Heart left ventricle (tissue), 16 donors: ENCODE data around the gene PDE10A. TPM values are rescaled to one million over a fixed set of nuclear protein-coding genes. Genes with fewer than 3 reads are reported as not detected.
A peak's percentile ranks its signal among the peaks of the same experiment; 100 is the strongest.

Experiments
- ATAC-seq, 4 donors: fragments of 200-7000 bp; cut with Tn5 transposase; one replicate each; pipeline ENCODE4 v1.9.1; 2020 to 2022; ENCODE audit warnings: moderate library complexity in 4 of 4, mild to moderate bottlenecking in 3 of 4, moderate number of reproducible peaks in 1 of 4
- DNase-seq, 5 donors: peaks; one replicate each; pipeline ENCODE4 v3.0.0-alpha.2; 2020
- H3K27ac ChIP-seq, 12 donors: fragments of 200-600 bp; sonication (generic) in 4 of 12; one replicate each; pipeline versions ENCODE4 v1.5.0 to v1.8.0; 2016 to 2022; ENCODE audit warnings: mild to moderate bottlenecking in 2 of 12
- H3K27me3 ChIP-seq, 9 donors: fragments of 200-600 bp; sonication (generic) in 2 of 9; one replicate each; pipeline versions ENCODE4 v1.5.1 to v1.8.0; 2016 to 2022; ENCODE audit warnings: mild to moderate bottlenecking in 3 of 9
- H3K36me3 ChIP-seq, 9 donors: fragments of 200-600 bp; sonication (generic) in 2 of 9; one replicate each; pipeline versions ENCODE4 v1.5.0 to v1.8.0; 2018 to 2022; ENCODE audit warnings: mild to moderate bottlenecking in 2 of 9
- H3K4me1 ChIP-seq, 12 donors: fragments of 200-600 bp; sonication (generic) in 4 of 12; one replicate each; pipeline versions ENCODE4 v1.5.0 to v1.8.0; 2016 to 2022; ENCODE audit warnings: mild to moderate bottlenecking in 3 of 12
- H3K4me3 ChIP-seq, 12 donors: fragments of 200-600 bp; sonication (generic) in 4 of 12; one replicate each; pipeline versions ENCODE4 v1.5.0 to v1.8.0; 2017 to 2022; ENCODE audit warnings: mild to moderate bottlenecking in 9 of 12, moderate library complexity in 4 of 12
- H3K9me3 ChIP-seq, 12 donors: fragments of 200-600 bp; sonication (generic) in 4 of 12; one replicate each; pipeline versions ENCODE4 v1.5.0 to v1.8.0; 2016 to 2022; ENCODE audit warnings: mild to moderate bottlenecking in 1 of 12
- POLR2A ChIP-seq, 2 donors: fragments of 450-650 bp; IDR thresholded peaks; one replicate each; pipeline ENCODE4 v1.6.1; 2017; ENCODE audit warnings: antibody characterized with exemption in 2 of 2, mild to moderate bottlenecking in 2 of 2, moderate library complexity in 2 of 2
- WGBS, 4 donors: extraction: QIAGEN DNeasy Blood & Tissue Kit in 2 of 4; methylation state at CpG; one replicate each; pipeline versions ENCODE4 v1.1.5 to v1.1.7; 2013 to 2018; 5-methylcytosine and 5-hydroxymethylcytosine counted together
- intact Hi-C, 10 donors: fragments of 100-400 bp; cut with DNase I; formaldehyde crosslinking; loops; one replicate each; pipeline versions ENCODE4 v1.11.1 to v1.14.2; 2022
- polyA plus RNA-seq, 2 donors: library from polyadenylated mRNA; stranded (reverse); fragments of 200-250 nt; gene quantifications; one replicate each; pipeline ENCODE4 v1.2.3, GENCODE V29; 2013
- total RNA-seq, 9 donors: library from RNA; depleted of rRNA in 2 of 9; stranded (reverse); fragments of >200 nt in 2 of 9; fragmentation: NEBNext Ultra II Directional in 3 of 9; extraction: Animal tissue kit (Norgen Biotek cat#: 25700) in 3 of 9; gene quantifications; one replicate each; pipeline versions ENCODE4 v1.1.0 to v1.2.4, GENCODE V29; 2016 to 2023
- TF ChIP-seq, protein P1 (sequence below), 12 donors: fragments of 200-600 bp; sonication (generic) in 4 of 12; IDR thresholded peaks; one replicate each; pipeline versions ENCODE4 v1.5.0 to v1.8.0; 2018 to 2022; ENCODE audit warnings: antibody characterized with exemption in 12 of 12, mild to moderate bottlenecking in 5 of 12
- donor health status: ischemic (EF 13 %, LVEDD 7.1; RV severe dilation, severe dysfunction).
- donor health status: healthy with polysubstance abuse.
- donor health status: DM: no; HTN: yes; CAD: no.
- donor health status: DM: no; HTN: no; CAD: no.
- donor health status: ischemic (EF 25% LVEDD 6.9; RV normal size, moderate dysfunction).
- donor health status: ischemic (EF 25% LVEDD 5.7; RV mildly dilated, moderate dysfunction).
- donor health status: healthy.
- donor health status: DM: yes; HTN: yes; CAD: no.
- donor health status: ischemic (EF 35%, LVEDD 5.7; RV mildly dilated, moderate dysfunction).
- donor health status: nonischemic (EF 11% LVEDD 7.7; RV severe dilation, severe dysfunction).
- donor health status: DM: yes; HTN: yes; CAD: no.
- donor health status: PGD.
- donor health status: ischemic (EF 29% LVEDD 5.4; RV normal size, mild dysfunction).
- donor health status: nonischemic (EF 23%, LVEDD 6.1; RV moderate dilation, normal function).

Gene PDE10A
- total and polyA plus RNA-seq, 11 donors, result 4.2 to 22.4 (median 12.8) TPM

- ATAC-seq, result no peak
- DNase-seq, result no peak
- H3K9me3 ChIP-seq, result no peaks in the 10 kb centered on the region
- 61 to 72% (median 63%) methylated on average over 4 of the region's 4 CpGs for WGBS, 4 donors
- TF ChIP-seq, protein P1, sequence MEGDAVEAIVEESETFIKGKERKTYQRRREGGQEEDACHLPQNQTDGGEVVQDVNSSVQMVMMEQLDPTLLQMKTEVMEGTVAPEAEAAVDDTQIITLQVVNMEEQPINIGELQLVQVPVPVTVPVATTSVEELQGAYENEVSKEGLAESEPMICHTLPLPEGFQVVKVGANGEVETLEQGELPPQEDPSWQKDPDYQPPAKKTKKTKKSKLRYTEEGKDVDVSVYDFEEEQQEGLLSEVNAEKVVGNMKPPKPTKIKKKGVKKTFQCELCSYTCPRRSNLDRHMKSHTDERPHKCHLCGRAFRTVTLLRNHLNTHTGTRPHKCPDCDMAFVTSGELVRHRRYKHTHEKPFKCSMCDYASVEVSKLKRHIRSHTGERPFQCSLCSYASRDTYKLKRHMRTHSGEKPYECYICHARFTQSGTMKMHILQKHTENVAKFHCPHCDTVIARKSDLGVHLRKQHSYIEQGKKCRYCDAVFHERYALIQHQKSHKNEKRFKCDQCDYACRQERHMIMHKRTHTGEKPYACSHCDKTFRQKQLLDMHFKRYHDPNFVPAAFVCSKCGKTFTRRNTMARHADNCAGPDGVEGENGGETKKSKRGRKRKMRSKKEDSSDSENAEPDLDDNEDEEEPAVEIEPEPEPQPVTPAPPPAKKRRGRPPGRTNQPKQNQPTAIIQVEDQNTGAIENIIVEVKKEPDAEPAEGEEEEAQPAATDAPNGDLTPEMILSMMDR (IDR thresholded peaks at IDR 0.05), result no peak
- no peak for TF ChIP-seq POLR2A (IDR thresholded peaks at IDR 0.05)
- no peaks in the 10 kb centered on the region for H3K36me3 ChIP-seq
- H3K4me3 ChIP-seq, result no peak overlapping the region
- intact Hi-C loops, result no loop called here
- peaks cover 0 to 24% (median 9%) of the 10 kb centered on the region in 12 donors for H3K4me1 ChIP-seq
- no peaks in the 10 kb centered on the region for H3K27me3 ChIP-seq
- no peak overlapping the region for H3K27ac ChIP-seq
Measured at GRCh38 chr6:165600606-165601005, 62.4 kb downstream of the PDE10A start.

- no peaks in the 10 kb centered on the region for H3K36me3 ChIP-seq
- intact Hi-C loops, result no loop called here
- WGBS, 4 donors, result 80 to 84% (median 82%) methylated on average over 21 of the region's 21 CpGs
Measured at GRCh38 chr6:165599596-165600487, 63.2 kb downstream of the PDE10A start.

DNA sequence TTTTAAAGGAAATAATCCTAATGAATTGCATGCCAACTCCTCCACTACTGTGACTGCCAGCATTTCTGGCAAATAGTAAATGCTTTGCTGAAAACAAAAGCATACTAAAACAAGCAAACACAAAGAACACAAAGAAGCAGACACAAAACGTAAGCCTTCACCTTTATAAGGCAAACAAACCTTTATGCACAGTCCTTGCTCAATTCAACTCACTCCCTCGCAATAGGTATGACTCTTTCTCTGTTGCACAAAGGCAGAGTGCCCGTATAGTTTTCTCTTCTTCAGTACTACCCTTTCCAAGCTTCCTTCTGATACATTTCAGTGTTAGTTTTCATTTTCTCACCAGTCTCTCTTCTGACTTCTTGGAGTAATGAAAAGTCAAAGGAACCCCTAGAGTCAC lies 63.9 kb downstream of the PDE10A start:
- TF ChIP-seq, protein P1 (IDR thresholded peaks at IDR 0.05), result no peak
- no peak for TF ChIP-seq POLR2A (IDR thresholded peaks at IDR 0.05)
- H3K4me3 ChIP-seq, result no peak overlapping the region
- H3K27ac ChIP-seq, result no peak overlapping the region
- intact Hi-C loops, result no loop called here
- 88 to 91% (median 89%) methylated on average over 3 of the region's 3 CpGs for WGBS, 4 donors
- no peaks in the 10 kb centered on the region for H3K36me3 ChIP-seq
- H3K4me1 ChIP-seq, result peaks cover 0 to 19% (median 4%) of the 10 kb centered on the region in 12 donors
- DNase-seq (no peak), ATAC-seq (no peak)
- peaks cover 0 to 7% (median 0%) of the 10 kb centered on the region in 12 donors for H3K9me3 ChIP-seq
- no peaks in the 10 kb centered on the region for H3K27me3 ChIP-seq

More at GRCh38 chr6:165599596-165600487, 63.2 kb downstream of the PDE10A start:
- Histone ChIP-seq H3K9me3 (peaks cover 0 to 2% (median 0%) of the 10 kb centered on the region in 12 donors), H3K27ac (no peak overlapping the region), H3K4me3 (no peak overlapping the region), H3K27me3 (no peaks in the 10 kb centered on the region), H3K4me1 (peaks cover 0 to 22% (median 4%) of the 10 kb centered on the region in 12 donors)
- DNase-seq, result no peak
- TF ChIP-seq, protein P1 (IDR thresholded peaks at IDR 0.05), result no peak
- TF ChIP-seq POLR2A (IDR thresholded peaks at IDR 0.05), result no peak
- ATAC-seq, result peak in 3 of 4 donors; percentile 31 to 60 (median 33)

DNA sequence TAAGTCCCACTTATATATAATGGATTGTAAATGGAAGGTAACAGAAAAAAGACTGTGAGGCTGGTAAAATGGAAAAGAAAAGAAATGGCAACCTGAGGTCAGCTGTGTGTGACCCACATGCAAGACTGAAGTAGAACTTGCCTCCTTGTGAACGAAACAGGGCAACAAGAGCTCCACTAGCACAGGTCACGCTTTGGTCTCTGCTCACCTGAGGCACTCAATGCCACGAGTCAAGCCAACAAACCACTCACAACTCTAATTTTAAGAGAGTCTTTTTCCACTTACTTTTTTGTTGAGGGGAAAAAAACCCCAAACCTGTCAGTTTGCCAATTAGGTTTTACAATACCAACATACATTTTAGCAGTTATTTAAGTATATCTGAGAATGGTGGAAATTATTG lies 65.2 kb downstream of the PDE10A start:
- no peak for TF ChIP-seq POLR2A (IDR thresholded peaks at IDR 0.05)
- H3K9me3 ChIP-seq, result peaks cover 0 to 19% (median 5%) of the 10 kb centered on the region in 12 donors
- no peaks in the 10 kb centered on the region for H3K27me3 ChIP-seq
- H3K4me1 ChIP-seq, result peaks cover 0 to 19% (median 4%) of the 10 kb centered on the region in 12 donors
- no peak for ATAC-seq
- no peak for DNase-seq
- no peaks in the 10 kb centered on the region for H3K36me3 ChIP-seq
- H3K27ac ChIP-seq, result no peak overlapping the region
- intact Hi-C loops, result no loop called here
- H3K4me3 ChIP-seq, result no peak overlapping the region
- WGBS, 4 donors, result 87 to 92% (median 91%) methylated on average over 3 of the region's 3 CpGs
